Activated T-helper 1 cell treated with anti-CD3 and anti-CD28 coated beads, Interleukin-12 subunit alpha, Interleukin-12 subunit beta, Interleukin-2, Interleukin-4 antibody, amounts not matched to agents 30 ng/mL and 10 ng/mL and 1 ng/mL, durations not matched to agents 14 hours and 24 hours and 36 hours (primary cell): ENCODE results near the gene NOX5. TPM values are rescaled to one million over a fixed set of nuclear protein-coding genes. Genes with fewer than 3 reads are reported as not detected.

Experiments
- DNase-seq: peaks from one replicate; pipeline ENCODE4 v3.0.0; 2021; ENCODE audit warnings: low spot score
- H3K27ac Mint-ChIP-seq: one replicate; pipeline ENCODE4 v1.8.0; 2021; ENCODE audit warnings: mild to moderate bottlenecking, mixed read lengths
- H3K27me3 Mint-ChIP-seq: one replicate; pipeline ENCODE4 v1.8.0; 2022; ENCODE audit warnings: mild to moderate bottlenecking, moderate library complexity, mixed read lengths; ENCODE audit not compliant: insufficient read depth
- H3K36me3 Mint-ChIP-seq: one replicate; pipeline ENCODE4 v1.8.0; 2021; ENCODE audit warnings: low read depth, mixed read lengths
- H3K4me1 Mint-ChIP-seq: one replicate; pipeline ENCODE4 v1.8.0; 2021; ENCODE audit warnings: low read depth, mixed read lengths
- H3K4me3 Mint-ChIP-seq: one replicate; pipeline ENCODE4 v1.8.0; 2021; ENCODE audit warnings: mild to moderate bottlenecking, moderate library complexity, mixed read lengths
- H3K9me3 Mint-ChIP-seq: one replicate; pipeline ENCODE4 v1.8.0; 2021; ENCODE audit warnings: mixed read lengths
- intact Hi-C: fragments of 100-400 bp; cut with micrococcal nuclease; formaldehyde crosslinking; loops from one replicate; pipeline ENCODE4 v1.15.1; 2024
- total RNA-seq: library from RNA; stranded (reverse); gene quantifications from 2 replicates; pipeline ENCODE4 v1.2.3, GENCODE V29; 2022

NOX5 gene
- total RNA-seq, 1 donor from 2014 or later, result 0.03 TPM

- Mint-ChIP-seq H3K4me1 (no peaks in the 10 kb centered on the region), H3K27ac (no peak overlapping the region), H3K27me3 (peaks cover 5% of the 10 kb centered on the region), H3K36me3 (no peaks in the 10 kb centered on the region), H3K4me3 (no peak overlapping the region), H3K9me3 (no peaks in the 10 kb centered on the region)
- intact Hi-C loops, result no loop called here
- DNase-seq, result no peak
These were observed 81.7 kb downstream of the NOX5 start for GRCh38 chr15:69096196-69096595.

GRCh38 chr15:69096626-69097025 is 82.1 kb downstream of the NOX5 start:
- no peak overlapping the region for H3K27ac Mint-ChIP-seq
- H3K27me3 Mint-ChIP-seq, result peaks cover 5% of the 10 kb centered on the region
- DNase-seq, result no peak
- H3K9me3 Mint-ChIP-seq, result no peaks in the 10 kb centered on the region
- intact Hi-C loops, result no loop called here
- H3K4me3 Mint-ChIP-seq, result no peak overlapping the region
- no peaks in the 10 kb centered on the region for H3K4me1 Mint-ChIP-seq
- no peaks in the 10 kb centered on the region for H3K36me3 Mint-ChIP-seq

GRCh38 chr15:69098771-69099170 is 84.3 kb downstream of the NOX5 start:
- Mint-ChIP-seq H3K4me1 (no peaks in the 10 kb centered on the region), H3K27me3 (peaks cover 5% of the 10 kb centered on the region), H3K9me3 (no peaks in the 10 kb centered on the region), H3K4me3 (no peak overlapping the region), H3K36me3 (no peaks in the 10 kb centered on the region), H3K27ac (no peak overlapping the region)
- DNase-seq, result no peak
- intact Hi-C loops, result no loop called here

- no peak overlapping the region for H3K4me3 Mint-ChIP-seq
- H3K36me3 Mint-ChIP-seq, result no peaks in the 10 kb centered on the region
- H3K27me3 Mint-ChIP-seq, result peaks cover 5% of the 10 kb centered on the region
- intact Hi-C loops, result no loop called here
- no peak for DNase-seq
- H3K9me3 Mint-ChIP-seq, result no peaks in the 10 kb centered on the region
- H3K27ac Mint-ChIP-seq, result no peak overlapping the region
- no peaks in the 10 kb centered on the region for H3K4me1 Mint-ChIP-seq
These were observed 85.4 kb downstream of the NOX5 start for GRCh38 chr15:69099941-69100340.

GRCh38 chr15:69100821-69101220 is 86.3 kb downstream of the NOX5 start:
- H3K4me1 Mint-ChIP-seq, result no peaks in the 10 kb centered on the region
- no peaks in the 10 kb centered on the region for H3K36me3 Mint-ChIP-seq
- no peak for DNase-seq
- no peak overlapping the region for H3K27ac Mint-ChIP-seq
- intact Hi-C loops, result no loop called here
- H3K4me3 Mint-ChIP-seq, result no peak overlapping the region
- peaks cover 3% of the 10 kb centered on the region for H3K27me3 Mint-ChIP-seq
- no peaks in the 10 kb centered on the region for H3K9me3 Mint-ChIP-seq

GRCh38 chr15:69104050-69104750 is 89.7 kb downstream of the NOX5 start:
- Mint-ChIP-seq H3K36me3 (no peaks in the 10 kb centered on the region), H3K27ac (no peak overlapping the region), H3K9me3 (no peaks in the 10 kb centered on the region), H3K27me3 (peaks cover 6% of the 10 kb centered on the region), H3K4me1 (peaks cover 7% of the 10 kb centered on the region), H3K4me3 (no peak overlapping the region)
- intact Hi-C loops, result no loop called here
- DNase-seq, result no peak

- Mint-ChIP-seq H3K27me3 (peaks cover 6% of the 10 kb centered on the region), H3K27ac (no peak overlapping the region), H3K36me3 (no peaks in the 10 kb centered on the region), H3K4me1 (peaks cover 7% of the 10 kb centered on the region), H3K4me3 (no peak overlapping the region), H3K9me3 (no peaks in the 10 kb centered on the region)
- no peak for DNase-seq
- intact Hi-C loops, result no loop called here
These were observed 91.0 kb downstream of the NOX5 start for GRCh38 chr15:69105451-69105985.

GRCh38 chr15:69107025-69107620 is 92.6 kb downstream of the NOX5 start:
- no peaks in the 10 kb centered on the region for H3K36me3 Mint-ChIP-seq
- intact Hi-C loops, result no loop called here
- H3K27me3 Mint-ChIP-seq, result peaks cover 4% of the 10 kb centered on the region
- H3K4me3 Mint-ChIP-seq, result no peak overlapping the region
- H3K9me3 Mint-ChIP-seq, result no peaks in the 10 kb centered on the region
- no peak for DNase-seq
- peaks cover 7% of the 10 kb centered on the region for H3K4me1 Mint-ChIP-seq
- no peak overlapping the region for H3K27ac Mint-ChIP-seq

Other genes with a start within 250 kb of the NOX5 start
- 275 TPM in 2 replicates for gene ANP32A, start 193.8 kb upstream of the NOX5 start, total RNA-seq
- 1.2 and 2.4 TPM in 2 replicates for gene SPESP1, start 84.2 kb upstream of the NOX5 start, total RNA-seq
- 2.8 and 2.9 TPM in 2 replicates for gene GLCE, start 145.9 kb downstream of the NOX5 start, total RNA-seq